Tibial nerve (tissue), 4 donors: Measurements from ENCODE around the gene NEK2.

ENCODE experiments used
- EP300 ChIP-seq, 2 donors: sonication (generic); formaldehyde crosslinking; IDR thresholded peaks; one replicate each; pipeline ENCODE4 v1.6.1; 2017; ENCODE audit warnings: antibody characterized with exemption in 2 of 2, mild to moderate bottlenecking in 1 of 2
- POLR2A ChIP-seq, 2 donors: fragments of 450-650 bp; IDR thresholded peaks; one replicate each; pipeline ENCODE4 v1.6.1; 2017; ENCODE audit warnings: antibody characterized with exemption in 2 of 2, mild to moderate bottlenecking in 2 of 2, moderate library complexity in 2 of 2
- TF ChIP-seq, protein P1 (sequence below), 5 experiments: fragments of 200-600 bp in 3 of 5; fragments of 450-650 bp in 2 of 5; sonication (generic) in 3 of 5; IDR thresholded peaks; one replicate each; pipeline ENCODE4 v1.5.1; 2016 to 2019; ENCODE audit warnings: antibody characterized with exemption in 5 of 5, mild to moderate bottlenecking in 3 of 5, moderate library complexity in 2 of 5

DNA sequence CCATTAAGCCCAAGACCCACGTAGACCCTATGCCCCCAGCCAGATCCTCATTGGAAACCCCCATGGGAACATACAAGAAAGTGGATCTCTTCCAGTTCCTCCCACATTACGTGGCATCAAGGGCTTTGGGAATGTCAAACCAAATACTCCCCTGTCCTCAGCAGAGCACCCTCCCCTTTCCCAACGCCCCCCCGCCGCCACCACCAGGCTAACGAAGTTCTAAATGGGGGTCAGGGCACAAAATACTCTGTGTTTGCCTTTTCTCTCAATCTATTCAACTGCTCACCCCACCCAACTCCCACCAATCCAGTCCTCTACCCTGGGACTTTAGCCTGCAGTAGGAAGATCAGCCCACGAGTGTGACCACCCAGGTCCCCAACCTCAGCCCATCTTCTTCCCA, 24.5 kb downstream of the NEK2 start:
- TF ChIP-seq, protein P1, sequence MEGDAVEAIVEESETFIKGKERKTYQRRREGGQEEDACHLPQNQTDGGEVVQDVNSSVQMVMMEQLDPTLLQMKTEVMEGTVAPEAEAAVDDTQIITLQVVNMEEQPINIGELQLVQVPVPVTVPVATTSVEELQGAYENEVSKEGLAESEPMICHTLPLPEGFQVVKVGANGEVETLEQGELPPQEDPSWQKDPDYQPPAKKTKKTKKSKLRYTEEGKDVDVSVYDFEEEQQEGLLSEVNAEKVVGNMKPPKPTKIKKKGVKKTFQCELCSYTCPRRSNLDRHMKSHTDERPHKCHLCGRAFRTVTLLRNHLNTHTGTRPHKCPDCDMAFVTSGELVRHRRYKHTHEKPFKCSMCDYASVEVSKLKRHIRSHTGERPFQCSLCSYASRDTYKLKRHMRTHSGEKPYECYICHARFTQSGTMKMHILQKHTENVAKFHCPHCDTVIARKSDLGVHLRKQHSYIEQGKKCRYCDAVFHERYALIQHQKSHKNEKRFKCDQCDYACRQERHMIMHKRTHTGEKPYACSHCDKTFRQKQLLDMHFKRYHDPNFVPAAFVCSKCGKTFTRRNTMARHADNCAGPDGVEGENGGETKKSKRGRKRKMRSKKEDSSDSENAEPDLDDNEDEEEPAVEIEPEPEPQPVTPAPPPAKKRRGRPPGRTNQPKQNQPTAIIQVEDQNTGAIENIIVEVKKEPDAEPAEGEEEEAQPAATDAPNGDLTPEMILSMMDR (IDR thresholded peaks at IDR 0.05), result no peak
- TF ChIP-seq EP300 (IDR thresholded peaks at IDR 0.05) (no peak), POLR2A (IDR thresholded peaks at IDR 0.05) (no peak)
